HK-2 (cell line): ENCODE results near the gene TMEM250.

Experiments
- DNase-seq: peaks from one replicate; pipeline ENCODE4 v3.0.0-alpha.2; 2018; ENCODE audit not compliant: unreplicated experiment

The TMEM250 gene

DNA sequence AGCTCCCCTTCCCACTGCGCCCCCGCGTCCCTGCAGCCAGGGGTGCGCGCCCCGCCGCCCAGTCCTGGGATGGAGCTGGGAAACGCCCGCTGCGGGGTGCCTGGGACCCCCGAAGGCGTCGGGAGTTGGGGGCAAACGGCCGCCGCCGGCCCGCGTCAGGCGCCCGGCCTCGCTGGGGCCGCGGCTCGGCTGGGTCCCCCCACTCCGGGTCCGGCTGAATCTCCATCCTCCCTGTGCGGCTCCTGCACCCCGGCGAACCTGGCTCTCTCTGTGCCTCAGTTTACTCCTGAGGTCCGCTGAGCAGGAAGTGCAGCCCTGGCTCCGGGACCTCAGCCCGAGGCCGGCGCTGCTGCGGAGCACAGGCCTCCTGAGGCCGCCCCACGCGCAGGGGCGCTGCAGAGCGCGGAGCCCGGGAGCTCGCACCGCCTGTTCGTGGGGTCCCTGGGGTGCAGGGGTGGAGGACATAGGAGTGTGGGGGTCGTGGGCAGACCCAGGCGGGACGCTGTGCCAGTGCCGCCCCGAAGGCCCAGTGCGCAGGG lies 13.9 kb upstream of the TMEM250 start:
- no peak for DNase-seq

- no peak for DNase-seq
Observed at GRCh38 chr9:136131629-136132511, 13.2 kb upstream of the TMEM250 start.

DNA sequence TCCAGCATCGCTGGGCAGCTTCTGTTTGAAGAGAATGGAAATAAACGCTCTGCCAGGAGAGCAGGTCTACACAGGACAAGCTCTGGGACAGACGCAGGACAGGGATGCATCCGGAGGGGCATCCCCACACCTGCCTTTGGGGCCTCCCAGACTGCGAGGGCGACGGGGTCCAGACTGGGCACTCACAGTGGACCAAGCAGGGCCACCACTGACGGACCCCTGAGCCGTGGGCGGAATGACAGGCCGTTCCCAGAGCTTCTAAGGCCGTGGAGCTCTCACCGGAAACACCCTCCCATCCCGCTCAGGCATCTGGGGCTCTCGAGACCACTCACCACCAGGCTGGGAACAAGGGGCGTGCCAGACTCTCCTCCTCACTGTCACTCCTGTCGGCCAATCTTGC lies 10.5 kb upstream of the TMEM250 start:
- DNase-seq = no peak

DNA sequence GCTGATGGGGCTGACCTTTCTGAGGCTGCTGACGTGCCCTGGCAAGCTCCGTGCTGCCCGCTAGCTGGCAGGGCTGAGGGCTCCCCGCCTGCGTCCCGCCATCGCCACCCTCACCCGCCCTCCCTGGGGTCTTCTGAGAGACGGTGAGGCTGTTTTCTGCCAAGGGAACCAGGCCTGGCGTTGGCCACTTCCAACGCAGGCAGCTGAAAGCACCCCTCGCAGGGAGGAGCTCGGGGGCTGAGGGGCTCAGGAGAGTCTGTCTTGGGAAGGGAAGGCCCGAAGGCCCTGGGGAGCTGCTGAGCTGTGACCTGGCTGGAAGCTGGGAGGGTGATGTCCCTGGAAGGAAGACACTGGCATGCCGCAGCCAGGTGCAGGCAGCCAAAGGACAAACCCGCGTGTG lies 9.8 kb upstream of the TMEM250 start:
- no peak for DNase-seq

- no peak for DNase-seq
Observed at GRCh38 chr9:136127313-136127712, 8.6 kb upstream of the TMEM250 start.

GRCh38 chr9:136124976-136125692 lies 6.5 kb upstream of the TMEM250 start:
- DNase-seq = no peak

- peak; percentile 72 for DNase-seq
Observed at GRCh38 chr9:136122425-136123383, 4.0 kb upstream of the TMEM250 start.

GRCh38 chr9:136121801-136122200 lies 3.1 kb upstream of the TMEM250 start:
- DNase-seq = no peak

DNA sequence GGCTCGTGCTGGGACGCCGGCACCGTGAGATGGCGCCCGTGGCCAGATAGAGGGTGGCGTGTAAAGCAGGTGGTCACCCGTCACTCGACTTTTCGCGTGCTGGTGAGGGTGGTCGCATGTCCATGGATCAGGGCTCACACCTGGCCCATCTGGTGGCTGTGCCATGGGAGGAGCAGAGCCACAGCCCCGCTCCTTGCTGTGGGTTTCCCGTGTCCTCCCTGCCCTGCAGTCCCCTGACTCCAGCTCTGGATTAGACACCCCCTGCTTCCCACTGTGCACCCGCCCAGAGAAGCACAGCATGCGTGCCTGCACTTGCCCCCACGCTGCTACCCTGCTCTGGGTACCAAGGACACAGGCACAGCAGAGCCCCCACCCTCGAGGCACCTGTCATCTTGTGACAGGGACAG lies 1.8 kb upstream of the TMEM250 start:
- DNase-seq = no peak

GRCh38 chr9:136119883-136120393 lies 1.3 kb upstream of the TMEM250 start:
- DNase-seq = no peak

GRCh38 chr9:136119061-136119882 lies 597 bp upstream of the TMEM250 start:
- DNase-seq = peak; percentile 79

DNA sequence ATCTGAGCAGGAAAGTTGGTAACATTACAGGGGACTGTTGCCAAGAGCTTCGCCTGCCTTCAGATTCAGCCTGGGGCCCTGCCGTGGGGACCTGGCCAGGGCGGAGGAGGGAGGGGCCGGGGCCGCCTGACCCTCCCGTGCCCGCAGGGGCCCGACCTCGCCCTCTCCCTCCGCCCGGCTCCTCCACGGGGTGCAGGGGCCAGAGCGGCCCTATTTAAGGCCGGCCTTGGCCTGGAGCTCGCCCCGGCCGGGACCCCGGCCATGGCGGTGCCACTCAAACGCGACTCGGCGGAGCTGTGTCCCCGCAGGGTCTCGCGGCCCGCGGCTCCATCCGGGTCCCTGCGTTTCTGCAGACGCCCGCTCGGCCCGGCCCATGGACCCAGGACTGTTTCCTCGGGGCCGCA lies 757 bp downstream of the TMEM250 start:
- DNase-seq = no peak

DNA sequence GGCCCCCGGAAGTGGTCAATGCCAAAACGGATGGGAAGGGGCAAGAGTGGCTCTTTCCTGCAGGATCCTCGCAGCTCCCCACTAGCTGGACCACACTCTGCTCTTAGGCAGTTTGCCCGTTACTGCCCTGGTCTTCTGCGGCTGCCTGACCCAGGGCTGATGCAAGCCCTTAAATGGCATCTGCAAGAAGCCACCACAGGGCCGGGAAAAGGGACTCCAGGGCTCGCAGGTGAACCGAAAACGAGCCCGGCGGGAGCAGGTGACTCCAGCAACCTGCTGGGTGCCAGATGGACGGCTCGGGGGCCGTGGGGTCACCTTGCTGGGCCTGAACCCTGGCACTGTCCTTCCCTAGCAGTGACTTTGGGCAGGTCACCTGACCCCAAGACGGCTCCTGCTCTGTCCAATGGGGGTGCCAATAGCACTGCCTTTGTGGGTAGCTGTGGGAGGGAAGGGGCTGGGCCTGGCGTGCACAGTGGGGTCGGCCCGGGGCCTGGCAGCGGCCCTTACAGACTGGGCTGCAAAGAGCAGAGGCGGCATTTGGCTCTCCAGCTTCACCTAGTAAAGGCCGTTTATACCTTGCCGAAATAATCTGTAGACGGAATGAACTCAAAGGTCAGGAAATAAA lies 1.3 kb downstream of the TMEM250 start:
- DNase-seq = no peak

- no peak for DNase-seq
Observed at GRCh38 chr9:136116360-136117098, 2.1 kb downstream of the TMEM250 start.

- DNase-seq = no peak
Observed at GRCh38 chr9:136115641-136116359, 2.9 kb downstream of the TMEM250 start.

DNA sequence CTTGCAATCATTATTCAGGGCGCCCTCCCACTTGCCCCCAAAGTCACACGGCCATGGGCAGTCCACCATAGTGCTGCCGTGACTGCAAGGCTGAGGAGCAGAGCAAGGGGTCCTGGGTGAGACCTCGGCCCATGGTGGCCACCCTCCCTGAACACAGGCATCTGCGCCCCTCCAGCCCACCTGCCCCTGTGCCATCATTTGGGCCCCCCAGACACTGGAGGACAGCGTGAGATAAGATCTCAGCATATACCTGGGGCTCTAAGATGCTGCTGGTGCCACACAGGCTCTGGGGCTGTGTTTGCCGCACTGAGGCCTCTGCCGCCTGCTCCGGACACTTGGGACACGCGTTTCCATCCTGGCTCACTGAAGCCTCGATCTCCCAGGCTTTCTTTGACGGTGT lies 3.5 kb downstream of the TMEM250 start:
- no peak for DNase-seq

GRCh38 chr9:136114610-136115009 lies 4.1 kb downstream of the TMEM250 start:
- DNase-seq = no peak

- DNase-seq = no peak
Observed at GRCh38 chr9:136112541-136112940, 6.1 kb downstream of the TMEM250 start.

- DNase-seq = no peak
Observed at GRCh38 chr9:136111910-136112309, 6.8 kb downstream of the TMEM250 start.
